GM23338 (cell line): ENCODE data around the gene AKT2. TPM values are rescaled to one million over a fixed set of nuclear protein-coding genes. Genes with fewer than 3 reads are reported as not detected.

ENCODE experiments used
- ATAC-seq: fragments of 200-7000 bp; cut with Tn5 transposase; 3 replicates; pipeline ENCODE4 v1.9.1; 2020
- DNase-seq: peaks from one replicate; pipeline ENCODE4 v3.0.0-alpha.2; 2015; ENCODE audit warnings: low spot score
- H2AFZ ChIP-seq: fragments of 200-600 bp; sonication (generic); 2 replicates; pipeline ENCODE4 v1.8.0; 2016; ENCODE audit warnings: antibody characterized with exemption, mild to moderate bottlenecking, moderate library complexity
- H3F3A ChIP-seq: fragments of 200-600 bp; sonication (generic); replicated peaks from 2 replicates; pipeline ENCODE4 v1.8.0; 2017; ENCODE audit warnings: antibody characterized with exemption, mixed run types, low read depth
- H3K27ac ChIP-seq: fragments of 200-600 bp; sonication (generic); 2 replicates; pipeline ENCODE4 v1.6.1; 2016; ENCODE audit warnings: low read depth
- H3K27me3 ChIP-seq: fragments of 200-600 bp; sonication (generic); 2 replicates; pipeline ENCODE4 v1.8.0; 2016; ENCODE audit warnings: mild to moderate bottlenecking, mixed run types, moderate library complexity; ENCODE audit not compliant: insufficient read depth
- H3K36me3 ChIP-seq: fragments of 200-600 bp; sonication (generic); 2 replicates; pipeline ENCODE4 v1.8.0; 2016; ENCODE audit warnings: mild to moderate bottlenecking; ENCODE audit not compliant: insufficient read depth
- H3K4me1 ChIP-seq: fragments of 200-600 bp; sonication (generic); 2 replicates; pipeline ENCODE4 v1.8.0; 2016; ENCODE audit warnings: mild to moderate bottlenecking, moderate library complexity; ENCODE audit not compliant: insufficient read depth
- H3K4me2 ChIP-seq: fragments of 200-600 bp; sonication (generic); 2 replicates; pipeline ENCODE4 v1.7.1; 2017; ENCODE audit warnings: mixed run types
- H3K4me3 ChIP-seq: fragments of 200-600 bp; sonication (generic); 2 replicates; pipeline ENCODE4 v1.6.1; 2016; ENCODE audit warnings: mixed run types
- H3K79me2 ChIP-seq: fragments of 200-600 bp; sonication (generic); replicated peaks from 2 replicates; pipeline ENCODE4 v1.8.0; 2017; ENCODE audit warnings: mild to moderate bottlenecking; ENCODE audit not compliant: insufficient read depth
- H3K9me2 ChIP-seq: fragments of 200-600 bp; sonication (generic); 2 replicates; pipeline ENCODE4 v1.8.0; 2017; ENCODE audit not compliant: insufficient read depth
- H4K20me1 ChIP-seq: fragments of 200-600 bp; sonication (generic); replicated peaks from 2 replicates; pipeline ENCODE4 v1.8.0; 2017; ENCODE audit warnings: mild to moderate bottlenecking; ENCODE audit not compliant: insufficient read depth
- H3K27ac Mint-ChIP-seq: 2 replicates; pipeline ENCODE4 v1.8.0; 2020; ENCODE audit warnings: inconsistent platforms, mild to moderate bottlenecking, moderate library complexity, mixed read lengths
- H3K27me3 Mint-ChIP-seq: 3 replicates; pipeline ENCODE4 v1.8.0; 2022; ENCODE audit warnings: low read depth, mild to moderate bottlenecking, moderate library complexity, mixed read lengths, inconsistent platforms; ENCODE audit not compliant: insufficient read depth, poor library complexity
- H3K36me3 Mint-ChIP-seq: 3 replicates; pipeline ENCODE4 v1.8.0; 2021; ENCODE audit warnings: low read depth, mild to moderate bottlenecking, inconsistent platforms, moderate library complexity, mixed read lengths
- H3K4me1 Mint-ChIP-seq: 3 replicates; pipeline ENCODE4 v1.8.0; 2020; ENCODE audit warnings: mild to moderate bottlenecking, inconsistent platforms, mixed read lengths
- H3K4me3 Mint-ChIP-seq: 3 replicates; pipeline ENCODE4 v1.8.0; 2021; ENCODE audit warnings: moderate library complexity, mild to moderate bottlenecking, inconsistent platforms, mixed read lengths
- H3K9me3 Mint-ChIP-seq: 3 replicates; pipeline ENCODE4 v1.8.0; 2020; ENCODE audit warnings: moderate library complexity, mild to moderate bottlenecking, inconsistent platforms, mixed read lengths
- CREB1 ChIP-seq: fragments of 250-450 bp; sonication (Bioruptor Pico); IDR thresholded peaks from 2 replicates; pipeline ENCODE4 v1.5.0; 2020; ENCODE audit warnings: low read depth, mild to moderate bottlenecking, moderate library complexity
- EZH2phosphoT487 ChIP-seq: fragments of 200-600 bp; sonication (generic); IDR thresholded peaks from one replicate; pipeline ENCODE4 v1.8.1; 2018; ENCODE audit warnings: antibody characterized with exemption; ENCODE audit not compliant: unreplicated experiment
- JUNB ChIP-seq: IDR thresholded peaks from one replicate; pipeline ENCODE4 v1.6.1; 2016; ENCODE audit warnings: antibody characterized with exemption; ENCODE audit not compliant: unreplicated experiment
- NANOG ChIP-seq: IDR thresholded peaks from 2 replicates; pipeline ENCODE4 v1.6.1; 2016; ENCODE audit warnings: antibody characterized with exemption, borderline replicate concordance
- POLR2AphosphoS5 ChIP-seq: IDR thresholded peaks from 2 replicates; pipeline ENCODE4 v1.6.1; 2016; ENCODE audit warnings: antibody characterized with exemption, low read depth
- ZNF114 ChIP-seq: fragments of 250-450 bp; sonication (Bioruptor Pico); IDR thresholded peaks from 2 replicates; pipeline ENCODE4 v1.5.0; 2020; ENCODE audit warnings: mild to moderate bottlenecking, moderate library complexity
- ZNF331 ChIP-seq: fragments of 250-450 bp; sonication (Bioruptor Pico); IDR thresholded peaks from 2 replicates; pipeline ENCODE4 v1.5.0; 2020; ENCODE audit warnings: low read depth, mild to moderate bottlenecking, moderate library complexity
- polyA plus RNA-seq: library from polyadenylated mRNA; unstranded; fragments of >200 nt; fragmentation: Nextera tagmentation; extraction: Ambion mirVana; gene quantifications from 2 replicates; pipeline ENCODE4 v1.2.1, GENCODE V29; 2016
- total RNA-seq: library from RNA; depleted of rRNA; stranded (reverse); fragments of >200 nt; shearing (Covaris generic); gene quantifications from 2 replicates; pipeline ENCODE4 v1.2.3, GENCODE V29; 2014
- TF ChIP-seq, protein P1 (sequence below): IDR thresholded peaks from one replicate; pipeline ENCODE4 v1.6.1; 2018; ENCODE audit warnings: antibody characterized with exemption; ENCODE audit not compliant: unreplicated experiment
- TF ChIP-seq, protein P2 (sequence below), 2 experiments: fragments of 200-600 bp in 1 of 2; sonication (generic) in 1 of 2; conservative IDR thresholded peaks; 2 replicates each; pipeline versions ENCODE4 v1.5.1 to v1.6.1; 2016 to 2017; ENCODE audit warnings: antibody characterized with exemption in 2 of 2, low read depth in 2 of 2, mild to moderate bottlenecking in 2 of 2, moderate library complexity in 1 of 2
- TF ChIP-seq, protein P3 (sequence below): fragments of 250-450 bp; sonication (Bioruptor Pico); IDR thresholded peaks from 2 replicates; pipeline ENCODE4 v1.5.0; 2020; ENCODE audit warnings: mild to moderate bottlenecking, moderate library complexity

The AKT2 gene
- total and polyA plus RNA-seq, 2 experiments from 2014 or later: 17.6 to 123 TPM

DNA sequence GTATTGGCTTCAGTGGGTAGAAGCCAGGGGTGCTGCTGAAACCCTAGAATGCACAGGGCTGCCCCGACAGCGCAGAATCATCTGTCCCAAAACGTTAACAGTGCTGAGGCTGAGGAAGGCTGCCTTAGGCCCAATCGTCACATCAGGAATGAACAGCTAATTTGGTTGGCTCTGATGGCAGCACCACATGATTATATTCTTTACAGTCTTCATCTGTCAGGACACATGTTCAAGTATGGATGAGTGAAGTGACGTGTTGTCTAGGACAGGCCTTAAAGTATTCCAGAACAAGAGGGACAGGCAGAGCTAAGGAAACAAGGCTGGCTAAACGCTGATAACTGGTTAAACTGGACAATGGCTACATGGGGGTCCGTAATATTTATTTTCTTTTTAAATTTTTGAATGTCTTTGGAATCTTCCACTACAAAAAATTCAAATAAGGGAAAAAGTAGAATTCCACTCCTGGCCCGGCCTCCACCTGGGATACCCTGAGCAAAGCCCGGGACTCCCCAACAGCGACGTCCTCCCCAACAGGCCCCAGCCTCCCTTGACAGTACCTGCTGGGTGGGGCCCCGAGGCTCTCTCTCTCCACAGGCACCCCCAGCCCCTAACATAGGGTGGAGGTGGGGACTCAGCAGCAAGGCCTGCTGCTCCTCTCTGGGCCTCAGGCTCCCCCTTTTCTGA, 43.9 kb downstream of the AKT2 start:
- ATAC-seq: no peak
- H3F3A ChIP-seq: no peaks in the 10 kb centered on the region
- Mint-ChIP-seq H3K4me3 (no peak overlapping the region), H3K27ac (no peak overlapping the region), H3K36me3 (peaks cover 23% of the 10 kb centered on the region), H3K27me3 (peaks cover 6% of the 10 kb centered on the region), H3K4me1 (peaks cover 5% of the 10 kb centered on the region), H3K9me3 (no peaks in the 10 kb centered on the region)
- no peak overlapping the region for H3K4me2 ChIP-seq
- no peak overlapping the region for H3K4me3 ChIP-seq
- no peak for DNase-seq
- no peaks in the 10 kb centered on the region; the same call in 1 of the 2 replicates for H3K36me3 ChIP-seq
- peaks cover 6% of the 10 kb centered on the region; the same call in 1 of the 2 replicates for H4K20me1 ChIP-seq
- no peak overlapping the region for H2AFZ ChIP-seq
- H3K9me2 ChIP-seq: no peaks in the 10 kb centered on the region
- no peak overlapping the region for H3K27ac ChIP-seq
- no peaks in the 10 kb centered on the region for H3K79me2 ChIP-seq
- no peak for TF ChIP-seq EZH2phosphoT487
- no peaks in the 10 kb centered on the region for H3K27me3 ChIP-seq
- H3K4me1 ChIP-seq: no peaks in the 10 kb centered on the region

DNA sequence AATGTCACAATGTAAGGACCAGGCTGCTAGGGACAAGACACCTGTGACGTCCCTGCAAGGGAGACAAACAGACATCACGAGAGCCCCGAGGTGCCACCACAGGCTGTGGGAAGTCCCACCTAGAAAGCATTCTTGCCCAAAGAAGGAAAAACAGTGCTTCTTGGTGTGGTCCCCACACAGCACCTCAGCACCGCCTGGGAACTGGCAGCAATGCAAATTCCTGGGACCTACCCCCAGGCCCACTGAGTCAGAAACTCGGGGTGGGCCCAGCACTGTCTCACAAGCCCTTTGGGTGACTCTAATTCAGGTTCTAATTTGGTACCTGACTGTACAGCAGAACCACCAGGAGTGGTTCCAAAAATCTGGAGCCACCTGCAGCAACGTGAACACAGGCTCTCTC, 44.8 kb downstream of the AKT2 start:
- Mint-ChIP-seq H3K4me1 (peaks cover 3% of the 10 kb centered on the region; the same call in 2 of the 3 replicates), H3K4me3 (no peak overlapping the region), H3K9me3 (no peaks in the 10 kb centered on the region), H3K27me3 (peaks cover 6% of the 10 kb centered on the region), H3K36me3 (peaks cover 23% of the 10 kb centered on the region), H3K27ac (no peak overlapping the region)
- Histone ChIP-seq H3K79me2 (no peaks in the 10 kb centered on the region), H3K9me2 (no peaks in the 10 kb centered on the region), H3K4me1 (no peaks in the 10 kb centered on the region), H2AFZ (no peak overlapping the region), H3K4me3 (no peak overlapping the region), H3K27me3 (no peaks in the 10 kb centered on the region), H4K20me1 (peaks cover 6% of the 10 kb centered on the region; the same call in 1 of the 2 replicates), H3K36me3 (no peaks in the 10 kb centered on the region; the same call in 1 of the 2 replicates), H3K4me2 (no peak overlapping the region), H3F3A (no peaks in the 10 kb centered on the region), H3K27ac (no peak overlapping the region)
- ATAC-seq (no peak), DNase-seq (no peak)
- no peak for TF ChIP-seq ZNF114
- no peak for TF ChIP-seq JUNB
- no peak for TF ChIP-seq POLR2AphosphoS5
- TF ChIP-seq, protein P1, sequence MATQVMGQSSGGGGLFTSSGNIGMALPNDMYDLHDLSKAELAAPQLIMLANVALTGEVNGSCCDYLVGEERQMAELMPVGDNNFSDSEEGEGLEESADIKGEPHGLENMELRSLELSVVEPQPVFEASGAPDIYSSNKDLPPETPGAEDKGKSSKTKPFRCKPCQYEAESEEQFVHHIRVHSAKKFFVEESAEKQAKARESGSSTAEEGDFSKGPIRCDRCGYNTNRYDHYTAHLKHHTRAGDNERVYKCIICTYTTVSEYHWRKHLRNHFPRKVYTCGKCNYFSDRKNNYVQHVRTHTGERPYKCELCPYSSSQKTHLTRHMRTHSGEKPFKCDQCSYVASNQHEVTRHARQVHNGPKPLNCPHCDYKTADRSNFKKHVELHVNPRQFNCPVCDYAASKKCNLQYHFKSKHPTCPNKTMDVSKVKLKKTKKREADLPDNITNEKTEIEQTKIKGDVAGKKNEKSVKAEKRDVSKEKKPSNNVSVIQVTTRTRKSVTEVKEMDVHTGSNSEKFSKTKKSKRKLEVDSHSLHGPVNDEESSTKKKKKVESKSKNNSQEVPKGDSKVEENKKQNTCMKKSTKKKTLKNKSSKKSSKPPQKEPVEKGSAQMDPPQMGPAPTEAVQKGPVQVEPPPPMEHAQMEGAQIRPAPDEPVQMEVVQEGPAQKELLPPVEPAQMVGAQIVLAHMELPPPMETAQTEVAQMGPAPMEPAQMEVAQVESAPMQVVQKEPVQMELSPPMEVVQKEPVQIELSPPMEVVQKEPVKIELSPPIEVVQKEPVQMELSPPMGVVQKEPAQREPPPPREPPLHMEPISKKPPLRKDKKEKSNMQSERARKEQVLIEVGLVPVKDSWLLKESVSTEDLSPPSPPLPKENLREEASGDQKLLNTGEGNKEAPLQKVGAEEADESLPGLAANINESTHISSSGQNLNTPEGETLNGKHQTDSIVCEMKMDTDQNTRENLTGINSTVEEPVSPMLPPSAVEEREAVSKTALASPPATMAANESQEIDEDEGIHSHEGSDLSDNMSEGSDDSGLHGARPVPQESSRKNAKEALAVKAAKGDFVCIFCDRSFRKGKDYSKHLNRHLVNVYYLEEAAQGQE: no peak
- TF ChIP-seq, protein P2, sequence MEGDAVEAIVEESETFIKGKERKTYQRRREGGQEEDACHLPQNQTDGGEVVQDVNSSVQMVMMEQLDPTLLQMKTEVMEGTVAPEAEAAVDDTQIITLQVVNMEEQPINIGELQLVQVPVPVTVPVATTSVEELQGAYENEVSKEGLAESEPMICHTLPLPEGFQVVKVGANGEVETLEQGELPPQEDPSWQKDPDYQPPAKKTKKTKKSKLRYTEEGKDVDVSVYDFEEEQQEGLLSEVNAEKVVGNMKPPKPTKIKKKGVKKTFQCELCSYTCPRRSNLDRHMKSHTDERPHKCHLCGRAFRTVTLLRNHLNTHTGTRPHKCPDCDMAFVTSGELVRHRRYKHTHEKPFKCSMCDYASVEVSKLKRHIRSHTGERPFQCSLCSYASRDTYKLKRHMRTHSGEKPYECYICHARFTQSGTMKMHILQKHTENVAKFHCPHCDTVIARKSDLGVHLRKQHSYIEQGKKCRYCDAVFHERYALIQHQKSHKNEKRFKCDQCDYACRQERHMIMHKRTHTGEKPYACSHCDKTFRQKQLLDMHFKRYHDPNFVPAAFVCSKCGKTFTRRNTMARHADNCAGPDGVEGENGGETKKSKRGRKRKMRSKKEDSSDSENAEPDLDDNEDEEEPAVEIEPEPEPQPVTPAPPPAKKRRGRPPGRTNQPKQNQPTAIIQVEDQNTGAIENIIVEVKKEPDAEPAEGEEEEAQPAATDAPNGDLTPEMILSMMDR (conservative IDR thresholded peaks at IDR 0.05; ENCODE audit: low read depth in 2 of 2): no peak
- TF ChIP-seq NANOG: no peak
- TF ChIP-seq CREB1: no peak
- TF ChIP-seq, protein P3, sequence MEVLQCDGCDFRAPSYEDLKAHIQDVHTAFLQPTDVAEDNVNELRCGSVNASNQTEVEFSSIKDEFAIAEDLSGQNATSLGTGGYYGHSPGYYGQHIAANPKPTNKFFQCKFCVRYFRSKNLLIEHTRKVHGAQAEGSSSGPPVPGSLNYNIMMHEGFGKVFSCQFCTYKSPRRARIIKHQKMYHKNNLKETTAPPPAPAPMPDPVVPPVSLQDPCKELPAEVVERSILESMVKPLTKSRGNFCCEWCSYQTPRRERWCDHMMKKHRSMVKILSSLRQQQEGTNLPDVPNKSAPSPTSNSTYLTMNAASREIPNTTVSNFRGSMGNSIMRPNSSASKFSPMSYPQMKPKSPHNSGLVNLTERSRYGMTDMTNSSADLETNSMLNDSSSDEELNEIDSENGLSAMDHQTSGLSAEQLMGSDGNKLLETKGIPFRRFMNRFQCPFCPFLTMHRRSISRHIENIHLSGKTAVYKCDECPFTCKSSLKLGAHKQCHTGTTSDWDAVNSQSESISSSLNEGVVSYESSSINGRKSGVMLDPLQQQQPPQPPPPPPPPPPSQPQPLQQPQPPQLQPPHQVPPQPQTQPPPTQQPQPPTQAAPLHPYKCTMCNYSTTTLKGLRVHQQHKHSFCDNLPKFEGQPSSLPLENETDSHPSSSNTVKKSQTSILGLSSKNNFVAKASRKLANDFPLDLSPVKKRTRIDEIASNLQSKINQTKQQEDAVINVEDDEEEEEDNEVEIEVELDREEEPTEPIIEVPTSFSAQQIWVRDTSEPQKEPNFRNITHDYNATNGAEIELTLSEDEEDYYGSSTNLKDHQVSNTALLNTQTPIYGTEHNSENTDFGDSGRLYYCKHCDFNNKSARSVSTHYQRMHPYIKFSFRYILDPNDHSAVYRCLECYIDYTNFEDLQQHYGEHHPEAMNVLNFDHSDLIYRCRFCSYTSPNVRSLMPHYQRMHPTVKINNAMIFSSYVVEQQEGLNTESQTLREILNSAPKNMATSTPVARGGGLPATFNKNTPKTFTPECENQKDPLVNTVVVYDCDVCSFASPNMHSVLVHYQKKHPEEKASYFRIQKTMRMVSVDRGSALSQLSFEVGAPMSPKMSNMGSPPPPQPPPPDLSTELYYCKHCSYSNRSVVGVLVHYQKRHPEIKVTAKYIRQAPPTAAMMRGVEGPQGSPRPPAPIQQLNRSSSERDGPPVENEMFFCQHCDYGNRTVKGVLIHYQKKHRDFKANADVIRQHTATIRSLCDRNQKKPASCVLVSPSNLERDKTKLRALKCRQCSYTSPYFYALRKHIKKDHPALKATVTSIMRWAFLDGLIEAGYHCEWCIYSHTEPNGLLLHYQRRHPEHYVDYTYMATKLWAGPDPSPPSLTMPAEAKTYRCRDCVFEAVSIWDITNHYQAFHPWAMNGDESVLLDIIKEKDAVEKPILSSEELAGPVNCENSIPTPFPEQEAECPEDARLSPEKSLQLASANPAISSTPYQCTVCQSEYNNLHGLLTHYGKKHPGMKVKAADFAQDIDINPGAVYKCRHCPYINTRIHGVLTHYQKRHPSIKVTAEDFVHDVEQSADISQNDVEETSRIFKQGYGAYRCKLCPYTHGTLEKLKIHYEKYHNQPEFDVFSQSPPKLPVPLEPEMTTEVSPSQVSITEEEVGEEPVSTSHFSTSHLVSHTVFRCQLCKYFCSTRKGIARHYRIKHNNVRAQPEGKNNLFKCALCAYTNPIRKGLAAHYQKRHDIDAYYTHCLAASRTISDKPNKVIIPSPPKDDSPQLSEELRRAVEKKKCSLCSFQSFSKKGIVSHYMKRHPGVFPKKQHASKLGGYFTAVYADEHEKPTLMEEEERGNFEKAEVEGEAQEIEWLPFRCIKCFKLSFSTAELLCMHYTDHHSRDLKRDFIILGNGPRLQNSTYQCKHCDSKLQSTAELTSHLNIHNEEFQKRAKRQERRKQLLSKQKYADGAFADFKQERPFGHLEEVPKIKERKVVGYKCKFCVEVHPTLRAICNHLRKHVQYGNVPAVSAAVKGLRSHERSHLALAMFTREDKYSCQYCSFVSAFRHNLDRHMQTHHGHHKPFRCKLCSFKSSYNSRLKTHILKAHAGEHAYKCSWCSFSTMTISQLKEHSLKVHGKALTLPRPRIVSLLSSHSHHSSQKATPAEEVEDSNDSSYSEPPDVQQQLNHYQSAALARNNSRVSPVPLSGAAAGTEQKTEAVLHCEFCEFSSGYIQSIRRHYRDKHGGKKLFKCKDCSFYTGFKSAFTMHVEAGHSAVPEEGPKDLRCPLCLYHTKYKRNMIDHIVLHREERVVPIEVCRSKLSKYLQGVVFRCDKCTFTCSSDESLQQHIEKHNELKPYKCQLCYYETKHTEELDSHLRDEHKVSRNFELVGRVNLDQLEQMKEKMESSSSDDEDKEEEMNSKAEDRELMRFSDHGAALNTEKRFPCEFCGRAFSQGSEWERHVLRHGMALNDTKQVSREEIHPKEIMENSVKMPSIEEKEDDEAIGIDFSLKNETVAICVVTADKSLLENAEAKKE (CRISPR knock-in tag): no peak
- no peak for TF ChIP-seq ZNF331
